Measurements from ENCODE around the gene EVX1. TPM values are rescaled to one million over a fixed set of nuclear protein-coding genes. Genes with fewer than 3 reads are reported as not detected.

Gene EVX1
- total and polyA plus RNA-seq, 2 of the 8 experiments (the other 6 are each of a cell fraction or from before 2014, with no cell fraction given) = not detected

GRCh38 chr7:27200761-27201579 is 41.6 kb upstream of the EVX1 start (continued):
- TF ChIP-seq CHD2 (IDR thresholded peaks at IDR 0.05; ENCODE audit: low read length) (no peak), RFX5 (IDR thresholded peaks at IDR 0.05; ENCODE audit: borderline replicate concordance, low read depth, low read length) (no peak), FOSL1 (IDR thresholded peaks at IDR 0.05; ENCODE audit: insufficient read depth, low read depth, low read length) (no peak), EZH2 (IDR thresholded peaks at IDR 0.05; ENCODE audit: low read depth, low read length, severe bottlenecking) (peak; percentile 99), POLR2A (IDR thresholded peaks at IDR 0.05; ENCODE audit: control extremely low read depth in 1 of 2, low read depth in 2 of 2, low read length in 2 of 2) (no peak), ZNF274 (IDR thresholded peaks at IDR 0.05; ENCODE audit: borderline replicate concordance, extremely low read depth, low read length) (no peak), NANOG (IDR thresholded peaks at IDR 0.05; ENCODE audit: insufficient read depth, low read depth, low read length, poor library complexity, severe bottlenecking) (no peak), CBX8 (IDR thresholded peaks at IDR 0.05; ENCODE audit: borderline replicate concordance, low read depth, low read length) (peak; percentile 47; the same call in 1 of the 2 replicates), PHF8 (conservative IDR thresholded peaks at IDR 0.05; ENCODE audit: low read depth, low read length) (no peak), YY1 (IDR thresholded peaks at IDR 0.05; ENCODE audit: low read depth, low read length) (no peak), CBX5 (IDR thresholded peaks at IDR 0.05; ENCODE audit: low read depth, low read length) (no peak), SUZ12 (IDR thresholded peaks at IDR 0.05; ENCODE audit: low read length) (peak; percentile 89), SP2 (IDR thresholded peaks at IDR 0.05; ENCODE audit: low read length) (no peak), TCF12 (IDR thresholded peaks at IDR 0.05; ENCODE audit: low read depth, low read length) (no peak), SRF (IDR thresholded peaks at IDR 0.05; ENCODE audit: low read depth, low read length) (no peak), E2F6 (IDR thresholded peaks at IDR 0.05) (no peak), BACH1 (IDR thresholded peaks at IDR 0.05; ENCODE audit: low read length) (no peak), HDAC2 (IDR thresholded peaks at IDR 0.05; ENCODE audit: borderline replicate concordance in 1 of 2, low read depth in 2 of 2, low read length in 2 of 2) (no peak), GABPA (IDR thresholded peaks at IDR 0.05; ENCODE audit: borderline replicate concordance, insufficient read depth, low read length) (no peak), ASH2L (IDR thresholded peaks at IDR 0.05; ENCODE audit: low read length) (no peak)
- TF ChIP-seq, protein P1, sequence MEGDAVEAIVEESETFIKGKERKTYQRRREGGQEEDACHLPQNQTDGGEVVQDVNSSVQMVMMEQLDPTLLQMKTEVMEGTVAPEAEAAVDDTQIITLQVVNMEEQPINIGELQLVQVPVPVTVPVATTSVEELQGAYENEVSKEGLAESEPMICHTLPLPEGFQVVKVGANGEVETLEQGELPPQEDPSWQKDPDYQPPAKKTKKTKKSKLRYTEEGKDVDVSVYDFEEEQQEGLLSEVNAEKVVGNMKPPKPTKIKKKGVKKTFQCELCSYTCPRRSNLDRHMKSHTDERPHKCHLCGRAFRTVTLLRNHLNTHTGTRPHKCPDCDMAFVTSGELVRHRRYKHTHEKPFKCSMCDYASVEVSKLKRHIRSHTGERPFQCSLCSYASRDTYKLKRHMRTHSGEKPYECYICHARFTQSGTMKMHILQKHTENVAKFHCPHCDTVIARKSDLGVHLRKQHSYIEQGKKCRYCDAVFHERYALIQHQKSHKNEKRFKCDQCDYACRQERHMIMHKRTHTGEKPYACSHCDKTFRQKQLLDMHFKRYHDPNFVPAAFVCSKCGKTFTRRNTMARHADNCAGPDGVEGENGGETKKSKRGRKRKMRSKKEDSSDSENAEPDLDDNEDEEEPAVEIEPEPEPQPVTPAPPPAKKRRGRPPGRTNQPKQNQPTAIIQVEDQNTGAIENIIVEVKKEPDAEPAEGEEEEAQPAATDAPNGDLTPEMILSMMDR (IDR thresholded peaks at IDR 0.05; ENCODE audit: control extremely low read depth in 1 of 3, insufficient read depth in 1 of 3, low read depth in 1 of 3, low read length in 3 of 3) = no peak

All from H1 (cell line).